ENCODE results near the gene TRMT11. TPM values are rescaled to one million over a fixed set of nuclear protein-coding genes. Genes with fewer than 3 reads are reported as not detected.

The TRMT11 gene
- total RNA-seq, 1 experiment from 2014 or later = 27.7 TPM

DNA sequence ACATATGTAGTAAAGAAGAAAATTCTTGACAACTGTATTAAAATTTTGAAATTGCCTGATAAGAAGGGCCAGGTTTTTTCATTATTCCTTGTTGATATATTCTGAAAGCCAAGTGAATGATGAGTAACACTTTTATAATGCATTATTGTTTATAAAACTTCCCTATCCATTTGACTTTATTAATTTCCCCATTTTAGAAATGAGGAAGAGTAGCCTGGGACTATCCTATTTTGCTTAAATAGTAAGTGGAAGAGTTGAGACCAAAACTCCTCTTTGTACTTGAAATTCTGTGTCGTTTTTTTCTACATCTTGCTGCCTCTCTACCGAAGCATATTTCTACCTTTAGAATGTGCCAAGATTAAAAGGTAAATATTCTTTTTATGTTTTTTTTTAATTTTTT is 39.7 kb downstream of the TRMT11 start:
- intact Hi-C loops (cut with micrococcal nuclease; ENCODE audit: unreplicated experiment) = no loop called here
- H3K4me1 Mint-ChIP-seq (ENCODE audit: low read depth, unreplicated experiment) = no peaks in the 10 kb centered on the region
- peaks cover 17% of the 10 kb centered on the region for H3K36me3 Mint-ChIP-seq (ENCODE audit: insufficient read depth, unreplicated experiment)
- DNase-seq = no peak
- CTCF ChIA-PET = interaction anchor here (0.7 kb wide), 1 partner anchor 922 kb away, joined by 7 read pairs; no protein-coding TSS in a partner anchor
- no peak overlapping the region for H3K27ac Mint-ChIP-seq (ENCODE audit: unreplicated experiment)
- H3K4me3 Mint-ChIP-seq (ENCODE audit: low read depth, unreplicated experiment) = no peak overlapping the region
- TF ChIP-seq, protein P1, sequence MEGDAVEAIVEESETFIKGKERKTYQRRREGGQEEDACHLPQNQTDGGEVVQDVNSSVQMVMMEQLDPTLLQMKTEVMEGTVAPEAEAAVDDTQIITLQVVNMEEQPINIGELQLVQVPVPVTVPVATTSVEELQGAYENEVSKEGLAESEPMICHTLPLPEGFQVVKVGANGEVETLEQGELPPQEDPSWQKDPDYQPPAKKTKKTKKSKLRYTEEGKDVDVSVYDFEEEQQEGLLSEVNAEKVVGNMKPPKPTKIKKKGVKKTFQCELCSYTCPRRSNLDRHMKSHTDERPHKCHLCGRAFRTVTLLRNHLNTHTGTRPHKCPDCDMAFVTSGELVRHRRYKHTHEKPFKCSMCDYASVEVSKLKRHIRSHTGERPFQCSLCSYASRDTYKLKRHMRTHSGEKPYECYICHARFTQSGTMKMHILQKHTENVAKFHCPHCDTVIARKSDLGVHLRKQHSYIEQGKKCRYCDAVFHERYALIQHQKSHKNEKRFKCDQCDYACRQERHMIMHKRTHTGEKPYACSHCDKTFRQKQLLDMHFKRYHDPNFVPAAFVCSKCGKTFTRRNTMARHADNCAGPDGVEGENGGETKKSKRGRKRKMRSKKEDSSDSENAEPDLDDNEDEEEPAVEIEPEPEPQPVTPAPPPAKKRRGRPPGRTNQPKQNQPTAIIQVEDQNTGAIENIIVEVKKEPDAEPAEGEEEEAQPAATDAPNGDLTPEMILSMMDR (IDR thresholded peaks at IDR 0.05; ENCODE audit: unreplicated experiment) = no peak
- H3K9me3 Mint-ChIP-seq (ENCODE audit: low read depth, unreplicated experiment) = no peaks in the 10 kb centered on the region
- no peaks in the 10 kb centered on the region for H3K27me3 Mint-ChIP-seq (ENCODE audit: unreplicated experiment)
- no TSS peak for BruUV-seq (replicated peaks)

DNA sequence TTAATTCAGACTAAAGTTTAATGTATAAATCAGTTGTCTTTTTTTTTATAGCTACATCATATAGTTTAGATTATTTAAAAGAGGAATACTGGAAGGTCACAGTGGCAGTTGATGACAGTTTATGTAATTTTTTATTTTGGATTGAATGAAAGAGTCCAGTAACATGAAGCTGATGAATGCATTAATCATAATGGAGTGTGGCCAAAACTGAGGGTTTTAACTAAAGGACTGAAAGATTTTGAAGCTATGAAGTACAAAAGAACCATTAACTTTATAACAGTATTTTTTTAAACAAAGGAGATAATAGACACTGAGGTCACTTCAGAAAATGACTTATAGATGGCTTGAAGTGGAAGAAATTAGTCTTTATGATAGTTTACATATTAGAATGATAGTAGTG is 41.3 kb downstream of the TRMT11 start:
- H3K36me3 Mint-ChIP-seq (ENCODE audit: insufficient read depth, unreplicated experiment) = peaks cover 15% of the 10 kb centered on the region

DNA sequence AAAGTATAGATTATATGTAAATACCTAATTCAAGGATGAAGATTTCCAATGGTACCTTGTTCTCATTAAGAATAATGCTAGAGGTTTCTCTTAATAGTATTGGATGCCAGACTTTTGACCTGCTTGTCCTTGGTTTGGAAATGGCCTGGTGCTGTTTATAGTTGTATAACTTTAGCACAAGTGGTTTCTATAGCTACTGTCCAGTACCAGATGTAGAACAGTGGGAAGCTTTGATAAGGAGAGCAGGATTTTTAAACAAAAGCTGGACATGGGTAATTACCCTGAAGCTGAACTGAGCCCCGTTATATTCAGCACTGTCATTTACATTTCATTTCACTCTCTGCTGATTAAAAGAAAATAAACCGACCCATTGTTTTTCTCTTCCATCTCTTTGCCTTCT is 43.7 kb downstream of the TRMT11 start:
- Mint-ChIP-seq H3K4me1 (ENCODE audit: low read depth, unreplicated experiment) (no peaks in the 10 kb centered on the region), H3K4me3 (ENCODE audit: low read depth, unreplicated experiment) (no peak overlapping the region), H3K27me3 (ENCODE audit: unreplicated experiment) (no peaks in the 10 kb centered on the region), H3K36me3 (ENCODE audit: insufficient read depth, unreplicated experiment) (peaks cover 5% of the 10 kb centered on the region), H3K27ac (ENCODE audit: unreplicated experiment) (no peak overlapping the region), H3K9me3 (ENCODE audit: low read depth, unreplicated experiment) (no peaks in the 10 kb centered on the region)
- intact Hi-C loops (cut with micrococcal nuclease; ENCODE audit: unreplicated experiment) = loop anchor here (10.0 kb wide), 1 partner anchor 625 kb away; no protein-coding TSS in a partner anchor
- no peak for DNase-seq
- CTCF ChIA-PET = no interaction called here
- BruUV-seq (replicated peaks) = no TSS peak
- TF ChIP-seq, protein P1 (IDR thresholded peaks at IDR 0.05; ENCODE audit: unreplicated experiment) = no peak

More for the DNA sequence above, 41.3 kb downstream of the TRMT11 start:
- BruUV-seq (replicated peaks) = no TSS peak
- DNase-seq = no peak
- TF ChIP-seq, protein P1 (IDR thresholded peaks at IDR 0.05; ENCODE audit: unreplicated experiment) = no peak
- Mint-ChIP-seq H3K4me1 (ENCODE audit: low read depth, unreplicated experiment) (no peaks in the 10 kb centered on the region), H3K27ac (ENCODE audit: unreplicated experiment) (no peak overlapping the region), H3K27me3 (ENCODE audit: unreplicated experiment) (no peaks in the 10 kb centered on the region), H3K9me3 (ENCODE audit: low read depth, unreplicated experiment) (no peaks in the 10 kb centered on the region), H3K4me3 (ENCODE audit: low read depth, unreplicated experiment) (no peak overlapping the region)
- intact Hi-C loops (cut with micrococcal nuclease; ENCODE audit: unreplicated experiment) = no loop called here
- CTCF ChIA-PET = no interaction called here

DNA sequence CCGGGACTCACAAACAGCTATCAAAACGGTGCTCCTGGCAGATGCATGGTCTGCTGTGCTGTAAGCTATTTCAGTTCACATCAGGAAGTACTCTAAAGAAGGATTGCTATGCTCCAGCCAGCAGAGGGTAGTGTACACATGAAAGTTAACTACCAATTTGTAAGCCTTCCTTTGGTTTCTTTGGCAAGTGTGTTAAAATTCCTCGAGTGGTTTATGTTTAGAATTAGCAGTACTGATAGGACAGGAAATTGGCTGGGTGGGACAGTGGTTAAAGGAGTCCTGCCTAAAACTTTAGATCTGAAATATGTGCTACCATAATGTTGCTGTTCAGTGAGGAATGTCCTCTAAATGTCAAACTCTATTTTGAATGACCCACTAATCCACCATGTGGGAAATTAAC is 47.4 kb downstream of the TRMT11 start:
- H3K36me3 Mint-ChIP-seq (ENCODE audit: insufficient read depth, unreplicated experiment) = peaks cover 5% of the 10 kb centered on the region
- no peaks in the 10 kb centered on the region for H3K4me1 Mint-ChIP-seq (ENCODE audit: low read depth, unreplicated experiment)
- H3K27ac Mint-ChIP-seq (ENCODE audit: unreplicated experiment) = no peak overlapping the region
- intact Hi-C loops (cut with micrococcal nuclease; ENCODE audit: unreplicated experiment) = loop anchor here (2.0 to 10.0 kb wide), 3 partner anchors 79 to 621 kb away; no protein-coding TSS in a partner anchor
- H3K9me3 Mint-ChIP-seq (ENCODE audit: low read depth, unreplicated experiment) = no peaks in the 10 kb centered on the region
- no peak overlapping the region for H3K4me3 Mint-ChIP-seq (ENCODE audit: low read depth, unreplicated experiment)
- BruUV-seq (replicated peaks) = no TSS peak
- H3K27me3 Mint-ChIP-seq (ENCODE audit: unreplicated experiment) = no peaks in the 10 kb centered on the region
- CTCF ChIA-PET = interaction anchor here (0.7 to 1.0 kb wide), 2 partner anchors 78 to 624 kb away, joined by 3 to 5 read pairs; no protein-coding TSS in a partner anchor
- DNase-seq = peak; percentile 33
- TF ChIP-seq, protein P1 (IDR thresholded peaks at IDR 0.05; ENCODE audit: unreplicated experiment) = no peak
